NCI-H446 (cell line): ENCODE measurements around the gene GCSAM.

Experiments used
- DNase-seq, 2 experiments: peaks; one replicate each; lab custom pipeline; 2025; lab: John Stamatoyannopoulos, UW

GCSAM gene

GRCh38 chr3:112074006-112074405 is 59.0 kb downstream of the GCSAM start:
- DNase-seq: no peak

- peak in 1 of 2 experiments; percentile 25 for DNase-seq
Observed at GRCh38 chr3:112072387-112073060, 60.5 kb downstream of the GCSAM start.
